NCI-H226 (cell line): ENCODE data around the gene LGR4.

Experiments
- DNase-seq: peaks from one replicate; pipeline ENCODE4 v3.0.0-alpha.2; 2015

LGR4 gene

GRCh38 chr11:27421819-27422494, 50.6 kb downstream of the LGR4 start:
- DNase-seq = no peak

- DNase-seq = peak; percentile 65
Observed at GRCh38 chr11:27420722-27421572, 51.6 kb downstream of the LGR4 start.

GRCh38 chr11:27420217-27420616, 52.4 kb downstream of the LGR4 start:
- DNase-seq = no peak

GRCh38 chr11:27418356-27418755, 54.2 kb downstream of the LGR4 start:
- no peak for DNase-seq

- no peak for DNase-seq
Observed at GRCh38 chr11:27416568-27417176, 55.9 kb downstream of the LGR4 start.

GRCh38 chr11:27414644-27415043, 57.9 kb downstream of the LGR4 start:
- DNase-seq = no peak

GRCh38 chr11:27413218-27413617, 59.4 kb downstream of the LGR4 start:
- DNase-seq = no peak

- DNase-seq = no peak
Observed at GRCh38 chr11:27412192-27412691, 60.3 kb downstream of the LGR4 start.

- DNase-seq = no peak
Observed at GRCh38 chr11:27411328-27411727, 61.3 kb downstream of the LGR4 start.

GRCh38 chr11:27410272-27410671, 62.3 kb downstream of the LGR4 start:
- no peak for DNase-seq

- DNase-seq = no peak
Observed at GRCh38 chr11:27409742-27410141, 62.8 kb downstream of the LGR4 start.

GRCh38 chr11:27409049-27409448, 63.5 kb downstream of the LGR4 start:
- no peak for DNase-seq

GRCh38 chr11:27408246-27408800, 64.3 kb downstream of the LGR4 start:
- no peak for DNase-seq

- no peak for DNase-seq
Observed at GRCh38 chr11:27406498-27407354, 65.9 kb downstream of the LGR4 start.

- DNase-seq = no peak
Observed at GRCh38 chr11:27405134-27405533, 67.5 kb downstream of the LGR4 start.

GRCh38 chr11:27404427-27404826, 68.2 kb downstream of the LGR4 start:
- DNase-seq = no peak

- no peak for DNase-seq
Observed at GRCh38 chr11:27403195-27403594, 69.4 kb downstream of the LGR4 start.

GRCh38 chr11:27402450-27402849, 70.1 kb downstream of the LGR4 start:
- DNase-seq = no peak

- no peak for DNase-seq
Observed at GRCh38 chr11:27401833-27402316, 70.7 kb downstream of the LGR4 start.

- no peak for DNase-seq
Observed at GRCh38 chr11:27401280-27401832, 71.2 kb downstream of the LGR4 start.

- DNase-seq = no peak
Observed at GRCh38 chr11:27398400-27398770, 74.2 kb downstream of the LGR4 start.
